Measurements from ENCODE around the gene WNT8B. TPM values are rescaled to one million over a fixed set of nuclear protein-coding genes. Genes with fewer than 3 reads are reported as not detected.

The WNT8B gene
- 0.03 to 0.07 TPM in 2 of 5 replicates, not detected in the others for total RNA-seq (2022; extraction: Qiagen RNA extraction; ENCODE audit: low read depth)

GRCh38 chr10:100462709-100463108 is at the start of gene WNT8B:
Gene WNT8B, plus strand, starts transcription at chr10:100463009. Its CDS starts 160 bp downstream, at chr10:100463169.

GRCh38 chr10:100519311-100520051 is 56.7 kb downstream of the WNT8B start, which contains the start of gene SEC31B:
Gene SEC31B, minus strand, starts transcription at chr10:100519861. Its CDS starts 2,909 bp downstream, at chr10:100516952.

GRCh38 chr10:100529475-100530298 is 66.9 kb downstream of the WNT8B start, which contains the start of gene NDUFB8:
Gene NDUFB8, minus strand, starts transcription at chr10:100529871. Its CDS starts 20 bp downstream, at chr10:100529851.

Other genes starting within 250 kb of the WNT8B start
- 20.4 to 26.5 TPM (median 22.0 TPM) in 5 replicates for gene CHUK, start 233.4 kb upstream of the WNT8B start, total RNA-seq (2022; extraction: Qiagen RNA extraction; ENCODE audit: low read depth)
- gene CWF19L1, start 195.4 kb upstream of the WNT8B start, total RNA-seq (2022; extraction: Qiagen RNA extraction; ENCODE audit: low read depth), result 20.0 to 25.6 TPM (median 22.7 TPM) in 5 replicates
- gene BLOC1S2, start 176.3 kb upstream of the WNT8B start, total RNA-seq (2022; extraction: Qiagen RNA extraction; ENCODE audit: low read depth), result 96.0 to 127 TPM (median 100 TPM) in 5 replicates
- gene PKD2L1, start 132.8 kb upstream of the WNT8B start, total RNA-seq (2022; extraction: Qiagen RNA extraction; ENCODE audit: low read depth), result 0.09 to 0.15 TPM in 2 of 5 replicates, not detected in the others
- 147 to 216 TPM (median 184 TPM) in 5 replicates for gene SCD, start 115.8 kb upstream of the WNT8B start, total RNA-seq (2022; extraction: Qiagen RNA extraction; ENCODE audit: low read depth)
- gene SEC31B, start 56.9 kb downstream of the WNT8B start, total RNA-seq (2022; extraction: Qiagen RNA extraction; ENCODE audit: low read depth), result 2.2 to 3.1 TPM (median 2.5 TPM) in 5 replicates
- gene NDUFB8, start 66.9 kb downstream of the WNT8B start, total RNA-seq (2022; extraction: Qiagen RNA extraction; ENCODE audit: low read depth), result 268 to 295 TPM (median 293 TPM) in 5 replicates
- 14.7 to 20.1 TPM (median 17.9 TPM) in 5 replicates for gene HIF1AN, start 72.9 kb downstream of the WNT8B start, total RNA-seq (2022; extraction: Qiagen RNA extraction; ENCODE audit: low read depth)

Measured in A549 treated with CpdA at 1 μM for 4 hours (cell line).